GM12878 (cell line): ENCODE measurements around the gene SUB1. TPM values are rescaled to one million over a fixed set of nuclear protein-coding genes. Genes with fewer than 3 reads are reported as not detected.
A peak's percentile ranks its signal among the peaks of the same experiment; 100 is the strongest.

ENCODE experiments used
- EP300 ChIP-seq, 2 experiments: fragments of 150-350 bp in 1 of 2; IDR thresholded peaks; 2 replicates each; pipeline ENCODE4 v1.6.1; 2011 to 2012; ENCODE audit warnings: low read depth in 2 of 2, low read length in 2 of 2, borderline replicate concordance in 1 of 2, improper control_type of control experiment in 1 of 2, inconsistent platforms in 1 of 2; ENCODE audit not compliant: control insufficient read depth in 1 of 2
- HDAC2 ChIP-seq: fragments of 200-600 bp; sonication (generic); IDR thresholded peaks from 2 replicates; pipeline ENCODE4 v1.6.1; 2017
- JUND ChIP-seq: IDR thresholded peaks from 2 replicates; pipeline ENCODE4 v1.6.1; 2012; ENCODE audit warnings: low read depth, mild to moderate bottlenecking, low read length, improper control_type of control experiment, moderate library complexity
- MTA2 ChIP-seq: fragments of 450-650 bp; IDR thresholded peaks from 2 replicates; pipeline ENCODE4 v1.6.1; 2016; ENCODE audit warnings: low read depth, mild to moderate bottlenecking, moderate library complexity
- PAX5 ChIP-seq: IDR thresholded peaks from 2 replicates; pipeline ENCODE4 v1.6.1; 2011; ENCODE audit warnings: low read depth, low read length, borderline replicate concordance
- PML ChIP-seq: IDR thresholded peaks from 2 replicates; pipeline ENCODE4 v1.6.1; 2012; ENCODE audit warnings: low read length, inconsistent platforms
- POLR2A ChIP-seq: IDR thresholded peaks from 2 replicates; pipeline ENCODE4 v1.6.1; 2011; ENCODE audit warnings: low read depth, mild to moderate bottlenecking, low read length
- RAD51 ChIP-seq: fragments of 450-650 bp; IDR thresholded peaks from 2 replicates; pipeline ENCODE4 v1.6.1; 2016; ENCODE audit warnings: moderate library complexity, mild to moderate bottlenecking, inconsistent platforms
- RBBP5 ChIP-seq: fragments of 200-600 bp; sonication (generic); conservative IDR thresholded peaks from 2 replicates; pipeline ENCODE4 v1.6.1; 2016
- SMAD1 ChIP-seq: fragments of 450-650 bp; IDR thresholded peaks from 2 replicates; pipeline ENCODE4 v1.6.1; 2018; ENCODE audit warnings: mild to moderate bottlenecking, low read depth; ENCODE audit not compliant: partially characterized antibody
- SUPT20H ChIP-seq: IDR thresholded peaks from 2 replicates; pipeline ENCODE4 v1.6.1; 2011; ENCODE audit warnings: low read depth, mild to moderate bottlenecking, low read length, moderate library complexity, borderline replicate concordance; ENCODE audit not compliant: control insufficient read depth
- SUZ12 ChIP-seq: fragments of 200-600 bp; sonication (generic); IDR thresholded peaks from one replicate; pipeline ENCODE4 v1.6.1; 2018; ENCODE audit warnings: antibody characterized with exemption, mild to moderate bottlenecking; ENCODE audit not compliant: unreplicated experiment
- TARDBP ChIP-seq: IDR thresholded peaks from 2 replicates; pipeline ENCODE4 v1.6.1; 2016; ENCODE audit warnings: borderline replicate concordance
- ZNF217 ChIP-seq: fragments of 450-650 bp; IDR thresholded peaks from 2 replicates; pipeline ENCODE4 v1.6.1; 2017; ENCODE audit warnings: antibody characterized with exemption, mild to moderate bottlenecking
- ZSCAN29 ChIP-seq: fragments of 450-650 bp; IDR thresholded peaks from 2 replicates; pipeline ENCODE4 v1.6.1; 2017; ENCODE audit warnings: mild to moderate bottlenecking, moderate library complexity
- polyA plus RNA-seq, 11 experiments: library from polyadenylated mRNA; depleted of rRNA in 4 of 11; unstranded in 6 of 11; stranded (reverse) in 5 of 11; fragments of >200 nt; fragmentation: Nextera tagmentation in 4 of 11; fragmentation: Illumina TruSeq in 1 of 11; extraction: Ambion mirVana in 4 of 11; extraction: Trizol in 1 of 11; gene quantifications; 1 replicate in 1 of 11; 2 replicates in 10 of 11; pipeline versions ENCODE4 v1.2.1 to v1.2.3, GENCODE V29; 2011 to 2016; ENCODE audit warnings: inconsistent platforms in 2 of 11, missing spikeins in 2 of 11, low read depth in 1 of 11
- total RNA-seq, 4 experiments: library from RNA; depleted of rRNA in 3 of 4; stranded (reverse); fragments of >200 nt in 3 of 4; fragmentation: Illumina TruSeq in 1 of 4; extraction: Trizol in 1 of 4; gene quantifications; 2 replicates each; pipeline versions ENCODE4 v1.2.1 to v1.2.3, GENCODE V29; 2013 to 2021
- TF ChIP-seq, protein P1 (sequence below): fragments of 150-350 bp; IDR thresholded peaks from 2 replicates; pipeline ENCODE4 v1.6.1; 2016; ENCODE audit warnings: low read depth, low read length
- TF ChIP-seq, protein P2 (sequence below): fragments of 450-650 bp; IDR thresholded peaks from 2 replicates; pipeline ENCODE4 v1.6.1; 2017; ENCODE audit warnings: borderline replicate concordance
- TF ChIP-seq, protein P3 (sequence below): fragments of 450-650 bp; IDR thresholded peaks from 2 replicates; pipeline ENCODE4 v1.6.1; 2017; ENCODE audit warnings: mild to moderate bottlenecking, moderate library complexity

SUB1 gene
- total and polyA plus RNA-seq, 10 of the 15 experiments (the other 5 are each of a cell fraction or from before 2014, with no cell fraction given): 468 to 2,785 (median 1,145) TPM

- TF ChIP-seq, protein P1, sequence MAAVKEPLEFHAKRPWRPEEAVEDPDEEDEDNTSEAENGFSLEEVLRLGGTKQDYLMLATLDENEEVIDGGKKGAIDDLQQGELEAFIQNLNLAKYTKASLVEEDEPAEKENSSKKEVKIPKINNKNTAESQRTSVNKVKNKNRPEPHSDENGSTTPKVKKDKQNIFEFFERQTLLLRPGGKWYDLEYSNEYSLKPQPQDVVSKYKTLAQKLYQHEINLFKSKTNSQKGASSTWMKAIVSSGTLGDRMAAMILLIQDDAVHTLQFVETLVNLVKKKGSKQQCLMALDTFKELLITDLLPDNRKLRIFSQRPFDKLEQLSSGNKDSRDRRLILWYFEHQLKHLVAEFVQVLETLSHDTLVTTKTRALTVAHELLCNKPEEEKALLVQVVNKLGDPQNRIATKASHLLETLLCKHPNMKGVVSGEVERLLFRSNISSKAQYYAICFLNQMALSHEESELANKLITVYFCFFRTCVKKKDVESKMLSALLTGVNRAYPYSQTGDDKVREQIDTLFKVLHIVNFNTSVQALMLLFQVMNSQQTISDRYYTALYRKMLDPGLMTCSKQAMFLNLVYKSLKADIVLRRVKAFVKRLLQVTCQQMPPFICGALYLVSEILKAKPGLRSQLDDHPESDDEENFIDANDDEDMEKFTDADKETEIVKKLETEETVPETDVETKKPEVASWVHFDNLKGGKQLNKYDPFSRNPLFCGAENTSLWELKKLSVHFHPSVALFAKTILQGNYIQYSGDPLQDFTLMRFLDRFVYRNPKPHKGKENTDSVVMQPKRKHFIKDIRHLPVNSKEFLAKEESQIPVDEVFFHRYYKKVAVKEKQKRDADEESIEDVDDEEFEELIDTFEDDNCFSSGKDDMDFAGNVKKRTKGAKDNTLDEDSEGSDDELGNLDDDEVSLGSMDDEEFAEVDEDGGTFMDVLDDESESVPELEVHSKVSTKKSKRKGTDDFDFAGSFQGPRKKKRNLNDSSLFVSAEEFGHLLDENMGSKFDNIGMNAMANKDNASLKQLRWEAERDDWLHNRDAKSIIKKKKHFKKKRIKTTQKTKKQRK: no peak
- TF ChIP-seq RAD51 (peak; percentile 70), HDAC2 (no peak), SUPT20H (no peak), ZSCAN29 (peak; percentile 66; the same call in 1 of the 2 replicates), TARDBP (no peak; the same call in 1 of the 2 replicates), POLR2A (0 out of 2 replicates have a peak, but pooled peaks have one; percentile 39), MTA2 (peak; percentile 92), EP300 (IDR thresholded peaks at IDR 0.05; ENCODE audit: borderline replicate concordance in 1 of 2, control insufficient read depth in 1 of 2, low read depth in 2 of 2, low read length in 2 of 2) (peak; percentile 94 to 96), PAX5 (peak; percentile 85; the same call in 1 of the 2 replicates), SMAD1 (no peak), ZNF217 (peak; percentile 99), SUZ12 (no peak), RBBP5 (no peak), JUND (peak; percentile 95), PML (peak; percentile 95)
- TF ChIP-seq, protein P2, sequence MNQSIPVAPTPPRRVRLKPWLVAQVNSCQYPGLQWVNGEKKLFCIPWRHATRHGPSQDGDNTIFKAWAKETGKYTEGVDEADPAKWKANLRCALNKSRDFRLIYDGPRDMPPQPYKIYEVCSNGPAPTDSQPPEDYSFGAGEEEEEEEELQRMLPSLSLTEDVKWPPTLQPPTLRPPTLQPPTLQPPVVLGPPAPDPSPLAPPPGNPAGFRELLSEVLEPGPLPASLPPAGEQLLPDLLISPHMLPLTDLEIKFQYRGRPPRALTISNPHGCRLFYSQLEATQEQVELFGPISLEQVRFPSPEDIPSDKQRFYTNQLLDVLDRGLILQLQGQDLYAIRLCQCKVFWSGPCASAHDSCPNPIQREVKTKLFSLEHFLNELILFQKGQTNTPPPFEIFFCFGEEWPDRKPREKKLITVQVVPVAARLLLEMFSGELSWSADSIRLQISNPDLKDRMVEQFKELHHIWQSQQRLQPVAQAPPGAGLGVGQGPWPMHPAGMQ: no peak
- TF ChIP-seq, protein P3, sequence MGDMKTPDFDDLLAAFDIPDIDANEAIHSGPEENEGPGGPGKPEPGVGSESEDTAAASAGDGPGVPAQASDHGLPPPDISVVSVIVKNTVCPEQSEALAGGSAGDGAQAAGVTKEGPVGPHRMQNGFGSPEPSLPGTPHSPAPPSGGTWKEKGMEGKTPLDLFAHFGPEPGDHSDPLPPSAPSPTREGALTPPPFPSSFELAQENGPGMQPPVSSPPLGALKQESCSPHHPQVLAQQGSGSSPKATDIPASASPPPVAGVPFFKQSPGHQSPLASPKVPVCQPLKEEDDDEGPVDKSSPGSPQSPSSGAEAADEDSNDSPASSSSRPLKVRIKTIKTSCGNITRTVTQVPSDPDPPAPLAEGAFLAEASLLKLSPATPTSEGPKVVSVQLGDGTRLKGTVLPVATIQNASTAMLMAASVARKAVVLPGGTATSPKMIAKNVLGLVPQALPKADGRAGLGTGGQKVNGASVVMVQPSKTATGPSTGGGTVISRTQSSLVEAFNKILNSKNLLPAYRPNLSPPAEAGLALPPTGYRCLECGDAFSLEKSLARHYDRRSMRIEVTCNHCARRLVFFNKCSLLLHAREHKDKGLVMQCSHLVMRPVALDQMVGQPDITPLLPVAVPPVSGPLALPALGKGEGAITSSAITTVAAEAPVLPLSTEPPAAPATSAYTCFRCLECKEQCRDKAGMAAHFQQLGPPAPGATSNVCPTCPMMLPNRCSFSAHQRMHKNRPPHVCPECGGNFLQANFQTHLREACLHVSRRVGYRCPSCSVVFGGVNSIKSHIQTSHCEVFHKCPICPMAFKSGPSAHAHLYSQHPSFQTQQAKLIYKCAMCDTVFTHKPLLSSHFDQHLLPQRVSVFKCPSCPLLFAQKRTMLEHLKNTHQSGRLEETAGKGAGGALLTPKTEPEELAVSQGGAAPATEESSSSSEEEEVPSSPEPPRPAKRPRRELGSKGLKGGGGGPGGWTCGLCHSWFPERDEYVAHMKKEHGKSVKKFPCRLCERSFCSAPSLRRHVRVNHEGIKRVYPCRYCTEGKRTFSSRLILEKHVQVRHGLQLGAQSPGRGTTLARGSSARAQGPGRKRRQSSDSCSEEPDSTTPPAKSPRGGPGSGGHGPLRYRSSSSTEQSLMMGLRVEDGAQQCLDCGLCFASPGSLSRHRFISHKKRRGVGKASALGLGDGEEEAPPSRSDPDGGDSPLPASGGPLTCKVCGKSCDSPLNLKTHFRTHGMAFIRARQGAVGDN: peak; percentile 90
These were observed 42.9 kb upstream of the SUB1 start (continued) for GRCh38 chr5:32542216-32543059.
